GM19023 (cell line): Measurements from ENCODE around the gene CCDC8.
"Not testable (repeated sequence)": the region's sequence is repeated elsewhere in the genome, so short reads cannot be mapped to it uniquely, and the experiment has no call there.

ENCODE experiments used
- ATAC-seq: cut with Tn5 transposase; IDR thresholded peaks from one replicate; pipeline ENCODE4 v1.9.1; 2021; ENCODE audit warnings: mild to moderate bottlenecking, moderate library complexity; ENCODE audit not compliant: unreplicated experiment

CCDC8 gene

GRCh38 chr19:46404753-46405468, 8.5 kb downstream of the CCDC8 start:
- ATAC-seq: no peak

- no peak for ATAC-seq
Measured at GRCh38 chr19:46404055-46404752, 9.2 kb downstream of the CCDC8 start.

GRCh38 chr19:46402725-46403124, 10.6 kb downstream of the CCDC8 start:
- ATAC-seq: no peak

GRCh38 chr19:46397801-46398479, 15.4 kb downstream of the CCDC8 start:
- not testable (repeated sequence) for ATAC-seq

- ATAC-seq: no peak
Measured at GRCh38 chr19:46394402-46394797, 19.0 kb downstream of the CCDC8 start.

GRCh38 chr19:46393456-46394401, 19.6 kb downstream of the CCDC8 start:
- no peak for ATAC-seq

GRCh38 chr19:46392837-46393236, 20.5 kb downstream of the CCDC8 start:
- ATAC-seq: no peak

- ATAC-seq: no peak
Measured at GRCh38 chr19:46392252-46392801, 21.0 kb downstream of the CCDC8 start.

- ATAC-seq: no peak
Measured at GRCh38 chr19:46391296-46392251, 21.8 kb downstream of the CCDC8 start.

- no peak for ATAC-seq
Measured at GRCh38 chr19:46390866-46391265, 22.5 kb downstream of the CCDC8 start.

GRCh38 chr19:46390121-46390858, 23.1 kb downstream of the CCDC8 start:
- no peak for ATAC-seq

GRCh38 chr19:46388311-46389095, 24.9 kb downstream of the CCDC8 start:
- ATAC-seq: no peak

GRCh38 chr19:46387713-46388130, 25.6 kb downstream of the CCDC8 start:
- no peak for ATAC-seq

- no peak for ATAC-seq
Measured at GRCh38 chr19:46386996-46387712, 26.2 kb downstream of the CCDC8 start.

- no peak for ATAC-seq
Measured at GRCh38 chr19:46386151-46386550, 27.2 kb downstream of the CCDC8 start.

- no peak for ATAC-seq
Measured at GRCh38 chr19:46385636-46386035, 27.7 kb downstream of the CCDC8 start.

GRCh38 chr19:46384396-46384795, 29.0 kb downstream of the CCDC8 start:
- no peak for ATAC-seq
